Body of pancreas (tissue), 4 donors: Measurements from ENCODE around the gene MGMT.

Source experiments
- CTCF ChIP-seq, 7 experiments: fragments of 450-650 bp in 4 of 7; fragments of 200-600 bp in 3 of 7; sonication (generic) in 3 of 7; IDR thresholded peaks; one replicate each; pipeline ENCODE4 v1.5.1; 2016 to 2019; ENCODE audit warnings: antibody characterized with exemption in 7 of 7
- POLR2A ChIP-seq, 3 donors: fragments of 450-650 bp; IDR thresholded peaks; one replicate each; pipeline ENCODE4 v1.6.1; 2016; ENCODE audit warnings: antibody characterized with exemption in 3 of 3, mild to moderate bottlenecking in 2 of 3

GRCh38 chr10:129581827-129582411 is 114.9 kb downstream of the MGMT start:
- TF ChIP-seq CTCF (IDR thresholded peaks at IDR 0.05) (no peak), POLR2A (IDR thresholded peaks at IDR 0.05) (no peak)
